Measurements from ENCODE around the gene RPRD1B.
"Not testable (repeated sequence)": the region's sequence is repeated elsewhere in the genome, so short reads cannot be mapped to it uniquely, and the experiment has no call there.

RPRD1B gene

DNA sequence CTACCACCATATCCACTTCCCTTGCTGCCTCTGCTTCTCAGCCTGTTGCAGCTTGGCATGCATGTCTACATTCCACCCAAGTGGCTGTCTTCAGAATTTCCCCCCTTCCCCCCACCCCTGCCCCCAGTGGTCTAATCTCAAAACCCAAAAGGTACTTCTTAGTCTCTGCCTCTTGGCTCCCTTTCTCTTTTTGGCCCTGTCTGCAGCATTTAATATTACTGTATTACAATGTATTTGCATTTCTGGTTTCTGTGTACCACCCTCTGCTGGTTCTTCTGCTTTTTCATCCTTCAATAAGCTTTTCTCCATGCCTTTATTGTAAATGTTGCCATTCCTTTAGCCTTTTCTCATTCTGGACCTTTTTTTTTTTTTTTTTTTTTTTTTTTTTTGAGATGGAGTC is 43.0 kb downstream of the RPRD1B start:
- DNase-seq, result no peak

DNA sequence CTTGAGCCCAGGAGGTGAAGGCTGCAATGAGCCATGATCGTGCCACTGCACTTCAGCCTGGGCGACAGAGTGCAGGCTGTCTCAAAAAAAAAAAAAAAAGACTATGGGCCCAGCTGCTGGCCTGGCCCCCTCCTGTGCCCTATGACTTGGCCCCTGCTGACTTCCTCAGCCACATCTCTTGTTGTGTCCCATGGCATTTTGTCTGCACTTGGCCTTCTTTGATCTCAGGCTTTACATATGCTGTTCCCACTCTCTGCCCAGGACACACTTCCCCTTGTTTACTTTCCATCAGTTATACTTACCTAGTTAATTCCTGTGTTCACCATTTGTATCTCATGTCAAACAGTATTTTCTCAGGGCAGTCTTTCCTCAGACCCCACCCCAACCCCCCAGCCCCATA is 44.5 kb downstream of the RPRD1B start:
- no peak for DNase-seq

DNA sequence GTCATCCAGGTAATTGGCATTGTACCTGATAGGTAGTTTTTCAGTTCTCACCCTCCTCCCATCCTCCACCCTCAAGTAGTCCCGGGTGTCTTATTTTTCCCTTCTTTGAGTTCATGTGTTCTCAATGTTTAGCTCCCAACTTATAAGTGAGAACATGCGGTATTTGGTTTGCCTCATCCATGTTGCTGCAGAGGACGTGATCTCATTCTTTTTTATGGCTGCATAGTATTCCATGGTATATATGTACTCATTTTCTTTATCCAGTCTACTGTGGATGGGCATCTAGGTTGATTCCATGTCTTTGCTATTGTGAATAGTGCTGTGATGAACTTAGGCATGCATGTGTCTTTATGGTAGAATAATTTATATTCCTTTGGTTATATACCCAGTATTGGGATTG is 45.8 kb downstream of the RPRD1B start:
- DNase-seq, result no peak

DNA sequence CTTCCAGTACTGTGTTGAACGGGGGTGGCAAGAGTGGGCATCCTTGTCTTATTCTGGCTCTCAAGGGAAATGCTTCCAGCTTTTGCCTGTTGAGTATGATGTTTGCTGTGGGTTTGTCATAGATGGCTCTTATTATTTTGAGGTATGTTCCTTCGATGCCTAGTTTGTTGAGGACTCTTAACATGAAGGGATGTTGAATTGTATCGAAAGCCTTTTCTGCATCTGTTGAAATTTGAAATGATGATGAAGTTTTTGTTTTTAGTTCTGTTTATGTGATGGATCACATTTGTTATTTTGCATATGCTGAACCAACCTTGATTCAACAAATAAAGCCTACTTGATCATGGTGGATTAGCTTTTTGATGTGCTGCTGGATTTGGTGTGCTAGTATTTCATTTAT is 48.0 kb downstream of the RPRD1B start:
- no peak for DNase-seq

DNA sequence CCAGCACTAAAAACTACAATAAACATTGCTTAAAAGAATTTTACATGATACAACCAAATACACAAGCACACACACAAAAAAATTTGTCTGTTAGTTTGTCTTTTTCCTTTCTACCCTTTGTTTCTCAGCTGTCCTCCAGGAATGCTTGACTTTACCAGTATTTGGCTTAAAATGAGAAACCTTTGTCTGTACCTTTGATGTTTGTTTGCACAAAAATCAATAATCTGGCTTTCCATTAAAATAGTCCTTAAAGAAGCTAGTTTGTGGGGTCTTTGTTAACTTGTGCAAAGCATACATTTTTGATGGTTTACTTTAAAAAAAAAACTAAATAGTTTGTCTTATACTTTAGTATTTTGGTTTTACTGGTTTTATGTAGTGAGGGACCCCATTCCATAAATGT is 49.3 kb downstream of the RPRD1B start:
- no peak for DNase-seq

DNA sequence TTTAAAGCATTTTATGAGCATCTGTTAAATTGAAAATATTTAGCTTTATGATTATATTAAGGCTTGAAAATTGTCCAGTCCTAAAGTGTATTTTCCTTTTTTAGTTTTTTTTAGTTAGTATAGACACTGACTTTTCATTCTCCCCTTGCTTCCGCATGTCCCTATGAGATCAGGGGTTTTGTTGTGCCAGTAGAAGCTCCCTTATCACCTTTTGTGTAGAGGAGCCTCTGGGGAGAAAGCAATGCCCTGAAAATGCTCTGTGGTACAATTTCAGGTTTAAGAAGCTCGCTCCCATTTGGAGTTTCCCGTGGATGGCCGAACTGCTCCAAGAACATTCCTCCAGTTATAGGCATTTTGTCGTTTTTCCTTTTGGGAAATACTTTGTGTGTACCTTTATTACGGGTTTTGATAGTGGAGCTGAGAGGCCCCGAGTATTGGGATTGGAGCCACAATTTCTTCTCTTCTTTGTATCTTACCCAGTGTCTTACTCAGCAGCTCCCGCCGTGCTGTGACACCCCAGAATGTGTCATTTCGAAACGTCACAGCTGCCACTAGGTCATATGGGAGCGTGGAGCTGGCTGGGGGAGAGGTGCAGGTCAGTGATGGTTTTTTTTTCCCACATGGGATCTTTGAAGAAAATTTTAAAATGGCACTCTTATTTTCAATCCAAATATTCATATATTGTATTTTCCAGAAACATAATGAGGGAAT is 49.9 kb downstream of the RPRD1B start:
- no peak for DNase-seq

DNA sequence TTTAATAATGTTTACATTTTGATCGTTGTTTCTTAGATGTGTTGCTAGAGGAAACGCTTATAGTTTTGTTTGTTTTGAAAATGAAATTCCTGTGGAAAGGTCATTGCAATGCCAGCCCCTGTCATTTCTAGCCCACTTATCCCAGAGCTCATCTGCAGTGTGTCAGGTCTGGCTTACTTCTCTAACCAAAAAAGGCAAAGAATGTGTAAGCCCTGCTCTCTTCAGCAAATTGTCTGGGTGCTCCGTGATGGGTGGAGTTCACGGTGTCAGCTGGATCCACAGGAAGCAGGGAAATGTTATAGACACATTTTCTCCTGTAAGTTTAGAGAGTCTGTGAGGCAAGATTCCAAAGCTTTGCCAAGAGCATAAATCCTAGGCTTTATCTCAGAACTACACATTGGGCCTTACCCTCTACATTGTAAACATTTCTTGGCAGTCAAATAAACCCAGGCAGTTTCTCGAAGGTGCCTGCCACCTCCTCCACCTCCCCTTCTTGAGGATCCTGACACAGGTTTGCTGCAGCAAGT is 50.9 kb downstream of the RPRD1B start:
- no peak for DNase-seq

DNA sequence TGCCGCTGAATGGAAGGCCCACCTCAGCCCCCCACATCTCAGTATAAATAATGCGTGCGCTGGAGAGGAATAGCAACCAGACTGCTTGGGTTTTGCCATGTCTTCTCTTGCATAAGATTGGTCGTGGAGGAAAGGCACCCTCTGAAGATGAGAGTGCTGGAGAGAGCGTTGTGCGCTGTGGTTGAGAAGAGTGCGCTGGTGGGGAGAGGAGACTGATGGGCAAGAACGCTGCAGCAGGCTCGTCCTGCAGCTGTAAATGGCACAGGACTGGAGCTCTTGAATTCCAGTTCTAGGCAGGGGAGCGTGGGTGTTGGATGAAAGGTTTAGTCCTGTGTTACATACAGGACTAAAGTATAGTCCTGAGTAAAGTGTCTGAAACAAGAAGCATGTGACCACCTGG is 51.5 kb downstream of the RPRD1B start:
- DNase-seq, result no peak

DNA sequence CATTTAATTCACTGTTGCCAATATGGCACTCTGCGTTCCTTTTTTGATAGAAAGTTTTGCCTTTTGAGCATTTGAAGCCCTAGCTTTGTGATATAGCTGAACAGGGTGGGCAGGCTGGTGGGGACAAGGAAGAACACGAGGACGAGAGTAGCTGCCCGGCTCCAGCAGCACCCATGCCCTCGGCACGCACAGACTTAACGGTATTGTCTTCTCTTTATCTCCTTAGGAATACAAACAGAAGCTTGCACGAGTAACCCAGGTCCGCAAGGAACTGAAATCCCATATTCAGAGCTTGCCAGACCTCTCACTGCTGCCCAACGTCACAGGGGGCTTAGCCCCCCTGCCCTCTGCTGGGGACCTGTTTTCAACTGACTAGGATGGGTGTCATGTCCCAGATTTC is 56.0 kb downstream of the RPRD1B start:
- DNase-seq, result no peak

DNA sequence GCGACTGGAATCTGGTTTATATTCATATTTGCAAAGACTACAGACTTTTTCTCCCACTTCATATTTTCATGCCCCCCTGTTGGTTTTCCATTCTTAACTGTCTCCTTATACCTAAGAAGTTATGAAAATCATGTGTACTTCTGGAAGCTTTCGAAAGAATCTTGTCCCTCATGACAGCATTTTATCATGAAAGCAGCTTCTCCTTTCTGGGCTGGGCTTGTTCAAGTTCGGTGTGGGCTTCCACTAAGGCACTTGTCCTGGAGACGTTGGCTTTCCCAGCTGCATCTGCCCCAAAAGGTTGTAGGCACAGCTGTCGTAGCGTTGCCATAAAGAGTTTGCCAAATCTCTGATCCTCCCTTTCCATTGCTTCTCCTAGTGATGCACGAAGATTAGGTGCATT is 56.5 kb downstream of the RPRD1B start:
- DNase-seq, result no peak

DNA sequence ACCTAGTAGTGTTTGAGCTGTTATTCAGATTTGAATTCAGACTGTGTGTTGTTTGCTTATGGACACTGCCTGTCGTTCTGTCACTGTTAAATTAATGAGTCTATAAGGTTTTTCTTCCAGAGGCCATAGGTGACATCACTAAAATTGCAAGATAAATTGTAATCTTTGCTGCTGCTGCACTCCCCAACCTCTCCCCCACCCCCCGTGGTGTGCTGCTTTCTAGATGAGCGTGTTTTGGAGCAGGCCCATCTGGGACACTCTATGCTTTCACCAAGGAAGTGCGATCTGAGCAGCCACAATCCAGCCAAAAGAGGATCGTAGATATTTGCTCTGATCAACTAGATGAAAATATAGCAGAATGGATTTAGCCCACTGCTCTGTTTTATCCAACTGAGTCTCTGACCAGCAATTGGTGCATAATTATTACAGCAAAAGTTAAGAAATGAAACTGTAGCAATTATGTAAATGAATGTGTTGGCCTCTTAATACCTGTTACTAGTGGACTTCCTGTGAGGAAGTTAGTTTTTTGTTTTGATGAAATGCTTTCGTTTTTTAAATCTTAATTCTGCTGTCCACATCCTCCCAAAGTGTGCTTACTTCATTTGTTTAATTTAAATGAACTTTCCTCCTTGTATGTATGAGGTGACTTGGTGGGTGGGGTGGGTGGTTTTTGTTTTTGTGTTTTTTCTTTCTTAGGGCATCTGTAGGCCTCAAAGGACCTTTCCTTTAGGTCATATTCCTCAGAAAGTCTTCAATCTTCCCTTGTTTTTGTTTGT is 58.1 kb downstream of the RPRD1B start:
- no peak for DNase-seq

DNA sequence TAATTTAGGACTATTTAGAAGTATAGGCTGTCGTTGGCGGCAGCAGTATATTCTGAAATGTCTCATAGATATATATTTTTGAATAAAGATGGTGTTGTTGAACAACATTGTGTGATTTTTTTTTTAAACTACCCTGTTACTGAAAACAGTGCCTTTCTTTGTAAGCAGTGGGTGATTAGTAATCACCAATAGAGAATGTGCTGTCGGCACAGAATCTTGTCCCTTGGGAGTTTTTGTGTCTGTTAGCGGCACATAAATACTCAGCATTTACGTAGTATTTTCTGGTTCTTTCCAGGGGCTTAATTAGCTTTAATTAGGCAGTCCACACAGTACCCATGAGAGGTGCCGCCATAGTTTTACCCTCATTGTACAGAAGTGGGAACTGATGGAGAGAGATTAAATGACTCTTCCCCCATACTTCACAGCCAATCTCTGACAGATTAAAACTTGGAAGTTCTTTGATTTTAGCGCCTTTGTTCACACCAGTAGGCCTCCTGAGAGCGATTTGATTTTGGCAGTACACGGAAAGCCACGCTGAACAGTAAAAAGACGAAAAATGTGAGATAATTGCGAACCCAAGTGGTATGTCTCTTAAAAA is 58.8 kb downstream of the RPRD1B start:
- DNase-seq, result no peak

DNA sequence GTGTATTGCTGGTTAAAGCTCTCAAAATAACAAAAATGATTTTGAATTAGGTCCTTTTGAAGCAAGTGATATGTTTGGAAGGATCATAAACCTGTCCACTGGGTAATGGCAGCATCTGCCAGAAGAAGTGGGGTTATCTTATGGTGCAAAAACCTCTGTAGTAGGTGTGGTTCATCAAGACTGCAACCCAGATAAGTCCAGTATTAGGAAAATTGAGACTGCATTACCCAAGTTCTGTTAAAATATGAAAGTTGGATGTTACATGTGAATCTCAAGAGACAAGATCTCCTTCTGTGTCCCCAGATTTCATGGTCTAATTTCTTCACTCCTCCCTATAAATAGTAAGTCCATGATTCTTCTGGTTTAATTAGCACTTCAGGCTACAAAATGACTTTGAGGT is 59.4 kb downstream of the RPRD1B start:
- no peak for DNase-seq

DNA sequence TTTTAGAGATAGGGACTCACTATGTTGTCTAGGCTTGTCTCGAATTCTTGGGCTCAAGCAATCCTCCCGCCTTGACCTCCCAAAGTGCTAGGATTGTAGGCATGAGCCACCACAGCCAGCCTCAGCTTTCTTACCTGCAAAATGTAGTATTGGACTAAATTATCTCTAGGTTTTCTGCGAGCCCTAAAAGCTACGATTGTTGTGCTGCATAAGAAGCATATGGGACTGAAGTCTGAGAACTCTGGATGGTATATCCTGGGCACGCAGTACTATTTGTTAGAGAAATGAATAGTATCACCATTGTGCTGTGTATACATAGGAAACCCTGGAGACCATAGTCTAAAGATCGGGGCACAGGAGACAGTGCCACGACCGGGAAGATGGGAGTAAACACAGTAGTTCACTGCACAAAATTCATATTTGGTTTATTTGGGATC is 60.1 kb downstream of the RPRD1B start:
- no peak for DNase-seq

DNA sequence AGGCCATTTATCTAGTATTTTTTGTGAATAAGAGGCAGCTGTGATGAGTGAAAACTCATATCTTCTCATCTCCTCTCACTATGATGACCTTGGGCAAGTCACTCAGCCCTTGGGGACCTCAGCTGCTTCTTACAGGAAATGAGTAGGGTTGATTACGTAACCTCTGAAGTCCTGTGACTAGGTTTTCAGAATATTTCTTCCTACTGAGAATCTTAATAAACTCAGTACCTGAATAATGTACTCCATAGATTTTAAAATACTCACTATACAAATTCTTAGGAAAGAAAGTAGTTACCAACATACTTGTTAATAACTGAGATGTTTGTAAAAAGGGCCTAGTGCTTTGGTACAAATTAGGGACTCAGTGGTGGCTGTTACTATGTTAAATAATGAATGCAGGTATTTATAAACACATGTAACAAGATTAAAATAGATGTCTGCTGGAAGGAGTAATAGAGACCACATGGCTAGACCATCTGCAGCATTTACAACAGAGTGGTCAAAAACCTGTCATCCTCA is 60.9 kb downstream of the RPRD1B start:
- no peak for DNase-seq

DNA sequence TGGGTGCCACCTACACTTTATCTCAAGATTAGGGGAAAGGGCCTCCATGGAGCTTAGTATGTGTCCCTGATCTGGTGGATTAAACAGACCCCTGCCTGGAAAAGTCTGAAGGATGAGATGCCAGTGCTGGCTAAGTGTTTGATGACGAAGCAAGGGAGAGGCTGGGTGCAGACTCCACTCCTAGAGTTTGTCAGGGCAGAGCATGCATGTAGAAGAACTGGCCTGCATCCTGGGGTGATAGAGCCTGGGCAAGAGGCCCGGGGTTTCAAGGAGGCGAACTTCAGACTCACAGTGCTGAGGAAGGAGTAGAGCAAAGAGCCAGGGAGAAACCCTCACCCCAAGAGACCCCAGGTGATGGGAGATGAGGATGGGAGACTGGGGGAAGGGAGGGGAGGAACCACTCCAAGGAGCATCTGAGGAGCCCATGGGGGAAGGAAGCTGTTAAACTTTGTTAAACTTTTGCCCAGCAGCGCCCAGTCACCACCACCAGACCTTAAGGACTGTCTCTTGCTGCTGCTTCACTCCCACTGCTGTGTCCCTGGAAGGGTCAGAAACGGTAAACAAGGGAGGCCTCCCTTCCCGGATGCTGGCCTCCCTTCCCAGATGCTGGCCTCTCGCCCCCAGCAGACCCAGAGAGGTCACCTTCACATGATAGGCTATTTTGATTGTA is 61.6 kb downstream of the RPRD1B start:
- DNase-seq, result no peak

DNA sequence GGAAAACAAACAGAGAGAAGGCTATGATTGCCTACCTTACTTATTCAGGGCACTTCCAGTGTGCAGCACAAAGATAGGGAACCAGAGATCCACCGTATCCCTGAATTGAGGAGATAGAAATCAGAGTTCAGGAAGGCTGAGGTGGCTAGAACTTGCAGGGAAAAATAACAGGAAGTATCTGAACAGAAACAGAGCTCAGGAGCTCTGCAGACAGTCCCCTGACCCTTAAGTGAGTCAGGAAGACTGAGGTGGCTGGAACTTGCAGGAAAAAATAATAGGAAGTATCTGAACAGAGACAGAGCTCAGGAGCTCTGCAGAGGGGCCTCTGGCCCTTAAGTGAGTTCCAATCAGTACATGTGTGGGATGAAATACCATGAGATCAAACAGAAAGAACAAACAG is 65.4 kb downstream of the RPRD1B start:
- DNase-seq, result no peak

DNA sequence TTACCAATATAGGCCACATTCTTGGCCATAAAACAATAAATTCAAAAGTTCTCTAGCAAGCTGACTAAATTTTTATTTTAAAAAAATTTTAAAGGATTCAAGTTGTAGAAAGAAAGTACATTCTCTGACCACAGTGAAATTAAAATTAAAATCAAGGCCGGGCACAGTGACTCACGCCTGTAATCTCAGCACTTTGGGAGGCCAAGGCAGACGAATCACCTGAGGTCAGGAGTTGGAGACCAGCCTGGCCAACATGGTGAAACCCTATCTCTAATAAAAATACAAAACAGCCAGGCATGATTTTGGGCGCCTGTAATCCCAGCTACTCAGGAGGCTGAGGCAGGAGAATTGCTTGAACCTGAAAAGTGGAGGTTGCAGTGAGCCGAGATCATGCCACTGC is 68.7 kb downstream of the RPRD1B start:
- not testable (repeated sequence) for DNase-seq

DNA sequence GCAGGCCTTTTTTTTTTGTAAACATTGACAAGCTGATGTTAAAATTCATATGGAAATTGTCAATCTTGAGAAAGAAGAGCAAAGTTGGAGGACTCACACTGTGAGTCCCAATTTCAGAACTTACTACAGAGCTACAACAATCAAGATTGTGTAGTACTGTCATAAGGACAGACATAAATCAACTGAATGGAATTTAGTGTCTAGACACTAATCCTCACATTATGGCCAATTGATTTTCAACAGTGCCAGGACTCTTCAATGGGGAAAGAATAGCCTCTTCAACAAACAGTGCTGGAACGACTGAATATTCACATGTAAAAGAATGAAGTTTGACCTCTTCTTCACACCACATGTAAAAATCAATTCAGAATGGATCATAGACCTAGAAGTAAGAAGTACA is 70.7 kb downstream of the RPRD1B start:
- no peak for DNase-seq

DNA sequence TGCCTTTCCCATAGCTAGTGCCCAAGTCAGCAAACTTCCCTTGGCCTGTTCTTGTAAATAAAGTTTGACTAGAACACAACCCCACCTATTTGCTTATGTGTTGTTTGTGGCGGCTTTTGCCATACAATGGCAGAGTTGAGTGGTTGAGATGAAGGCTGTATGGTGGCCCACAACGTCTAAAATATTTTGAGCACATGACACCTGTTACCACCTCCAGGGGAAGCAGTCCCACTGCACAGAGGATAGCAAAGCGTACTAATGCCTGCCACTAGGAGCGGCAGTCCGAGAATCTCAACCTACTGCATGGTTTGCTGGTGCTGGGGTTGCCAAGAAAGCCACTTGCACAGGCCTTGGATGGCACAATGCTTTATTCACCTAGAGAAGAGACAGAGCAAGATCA is 72.9 kb downstream of the RPRD1B start:
- DNase-seq, result no peak

DNA sequence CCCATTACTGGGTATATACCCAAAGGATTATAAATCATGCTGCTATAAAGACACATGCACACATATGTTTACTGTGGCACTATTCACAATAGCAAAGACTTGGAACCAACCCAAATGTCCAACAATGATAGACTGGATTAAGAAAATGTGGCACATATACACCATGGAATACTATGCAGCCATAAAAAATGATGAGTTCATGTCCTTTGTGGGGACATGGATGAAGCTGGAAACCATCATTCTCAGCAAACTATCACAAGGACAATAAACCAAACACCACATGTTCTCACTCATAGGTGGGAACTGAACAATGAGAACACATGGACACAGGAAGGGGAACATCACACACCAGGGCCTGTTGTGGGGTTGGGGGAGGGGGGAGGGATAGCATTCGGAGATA is 73.8 kb downstream of the RPRD1B start:
- not testable (repeated sequence) for DNase-seq

DNA sequence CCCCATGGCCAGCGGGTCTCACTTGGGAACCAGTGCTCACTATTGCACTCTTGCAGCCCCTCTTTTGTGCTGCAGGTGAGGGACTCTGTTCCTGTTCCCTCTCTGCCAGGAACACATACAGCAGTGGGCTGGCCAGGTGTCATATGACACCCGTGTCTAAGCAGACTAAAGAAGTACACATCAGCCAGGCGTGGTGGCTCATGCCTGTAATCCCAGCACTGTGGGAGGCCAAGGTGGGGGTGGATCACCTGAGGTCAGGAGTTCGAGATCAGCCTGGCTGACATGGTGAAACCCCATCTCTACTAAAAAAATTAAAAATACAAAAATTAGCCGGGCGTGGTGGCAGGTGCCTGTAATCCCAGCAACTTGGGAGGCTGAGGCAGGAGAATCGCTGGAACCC is 74.4 kb downstream of the RPRD1B start:
- DNase-seq, result not testable (repeated sequence)

DNA sequence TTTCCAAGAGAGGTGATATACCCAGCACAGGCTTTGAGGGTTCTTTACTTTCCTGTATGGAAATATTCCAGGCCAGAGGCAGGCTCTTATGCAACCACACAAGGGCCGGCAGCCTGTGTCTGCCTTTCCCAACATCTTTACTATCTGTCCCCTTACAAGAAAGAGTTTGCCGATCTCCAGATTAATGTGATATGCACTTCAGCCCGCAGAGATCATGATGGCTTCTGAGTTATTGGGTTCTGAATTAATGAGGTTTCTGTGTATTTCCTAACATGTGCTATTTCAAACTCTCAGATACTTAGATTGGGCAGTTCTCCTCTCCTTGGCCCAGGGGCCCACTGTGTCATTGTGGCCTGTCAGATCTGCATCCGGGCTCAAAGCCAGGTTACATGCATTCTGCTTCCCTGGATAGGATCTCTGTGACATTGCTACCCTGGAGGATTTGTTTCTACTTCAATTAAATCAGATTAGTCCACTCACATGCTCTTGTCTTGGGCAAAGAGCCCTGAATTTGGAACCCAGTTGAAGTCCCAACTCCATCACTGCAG is 75.0 kb downstream of the RPRD1B start:
- DNase-seq, result no peak
